H4 (cell line): Measurements from ENCODE around the gene PCBP3. TPM values are rescaled to one million over a fixed set of nuclear protein-coding genes. Genes with fewer than 3 reads are reported as not detected.

Experiments
- total RNA-seq: library from RNA; depleted of rRNA; stranded (reverse); fragments of >200 nt; shearing (Covaris generic); gene quantifications from 2 replicates; pipeline ENCODE4 v1.2.3, GENCODE V29; 2014; rRNA removed

PCBP3 gene
- total RNA-seq, 1 experiment from 2014 or later, result 6.1 TPM

Other genes with a start within 250 kb of the PCBP3 start
- 8.4 and 15.1 TPM in 2 replicates for gene COL18A1, start 238.6 kb upstream of the PCBP3 start, total RNA-seq
- gene SLC19A1, start 101.3 kb upstream of the PCBP3 start, total RNA-seq, result 16.3 and 18.2 TPM in 2 replicates